NT2/D1 (cell line): ENCODE data around the gene CHRNA3.

Source experiments
- SUZ12 ChIP-seq: IDR thresholded peaks from 2 replicates; pipeline ENCODE4 v1.6.1; 2011; ENCODE audit not compliant: insufficient read length, insufficient read depth; ENCODE audit errors: extremely low read depth
- YY1 ChIP-seq: IDR thresholded peaks from 2 replicates; pipeline ENCODE4 v1.6.1; 2011; ENCODE audit not compliant: insufficient read length, insufficient read depth

- TF ChIP-seq SUZ12, result no peak
- no peak for TF ChIP-seq YY1
Observed at GRCh38 chr15:78633348-78633747, 12.6 kb upstream of the CHRNA3 start.
